Measurements from ENCODE around the gene FN3KRP.

The FN3KRP gene

GRCh38 chr17:82751571-82752370 lies 35.3 kb downstream of the FN3KRP start, which contains the start of gene TBCD:
TBCD (plus strand) TSS chr17:82752065; CDS start chr17:82752194, 129 bp downstream.
- TF ChIP-seq CTCF (IDR thresholded peaks at IDR 0.05; ENCODE audit: borderline replicate concordance, insufficient read depth, low read depth, low read length) = no peak
- peak within 1 kb of the TSS; percentile 77 for H3K4me3 ChIP-seq (ENCODE audit: low read depth, low read length)

GRCh38 chr17:82752371-82753200 lies 36.1 kb downstream of the FN3KRP start:
- peak overlapping the region; percentile 77 for H3K4me3 ChIP-seq (ENCODE audit: low read depth, low read length)
- no peak for TF ChIP-seq CTCF (IDR thresholded peaks at IDR 0.05; ENCODE audit: borderline replicate concordance, insufficient read depth, low read depth, low read length)

GRCh38 chr17:82753201-82753464 lies 36.6 kb downstream of the FN3KRP start:
- no peak for TF ChIP-seq CTCF (IDR thresholded peaks at IDR 0.05; ENCODE audit: borderline replicate concordance, insufficient read depth, low read depth, low read length)
- H3K4me3 ChIP-seq (ENCODE audit: low read depth, low read length) = no peak overlapping the region

- TF ChIP-seq CTCF (IDR thresholded peaks at IDR 0.05; ENCODE audit: borderline replicate concordance, insufficient read depth, low read depth, low read length) = no peak
- no peak overlapping the region for H3K4me3 ChIP-seq (ENCODE audit: low read depth, low read length)
These were observed 38.0 kb downstream of the FN3KRP start for GRCh38 chr17:82754297-82755208.

- TF ChIP-seq CTCF (IDR thresholded peaks at IDR 0.05; ENCODE audit: borderline replicate concordance, insufficient read depth, low read depth, low read length) = no peak
- H3K4me3 ChIP-seq (ENCODE audit: low read depth, low read length) = no peak overlapping the region
These were observed 39.7 kb downstream of the FN3KRP start for GRCh38 chr17:82756166-82756565.

- no peak overlapping the region for H3K4me3 ChIP-seq (ENCODE audit: low read depth, low read length)
- TF ChIP-seq CTCF (IDR thresholded peaks at IDR 0.05; ENCODE audit: borderline replicate concordance, insufficient read depth, low read depth, low read length) = no peak
These were observed 48.9 kb downstream of the FN3KRP start for GRCh38 chr17:82765371-82765770.
